ENCODE measurements around the gene PPM1B. TPM values are rescaled to one million over a fixed set of nuclear protein-coding genes. Genes with fewer than 3 reads are reported as not detected.

PPM1B gene
- total RNA-seq, 1 donor, result 31.5 TPM

DNA sequence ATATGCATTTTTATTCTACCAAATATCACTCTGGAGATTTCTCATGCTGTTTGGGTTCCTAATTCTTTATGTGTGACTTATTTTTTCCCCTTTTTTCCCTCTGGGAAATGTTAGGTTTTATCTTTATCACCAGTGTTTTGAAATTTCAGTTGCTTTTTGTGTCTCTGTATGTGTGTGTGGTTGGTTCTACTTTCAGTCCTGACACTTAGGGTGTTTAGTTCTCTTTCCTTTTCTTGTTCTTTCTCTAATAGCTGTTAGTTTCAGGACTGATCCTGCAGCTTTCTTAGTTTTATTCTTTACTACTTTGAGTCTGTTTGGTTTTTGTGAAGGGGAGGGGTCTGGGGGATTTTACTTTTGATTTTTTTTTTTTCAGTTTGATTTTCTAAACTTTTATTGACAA lies 23.1 kb downstream of the PPM1B start:
- DNase-seq (ENCODE audit: insufficient read length, low spot score, missing footprints), result no peak
- Histone ChIP-seq H3K27me3 (ENCODE audit: insufficient read depth, low read length) (no peaks in the 10 kb centered on the region), H3K27ac (ENCODE audit: low read depth, low read length) (no peak overlapping the region), H3K79me2 (ENCODE audit: insufficient read depth, low read length) (peaks cover 69% of the 10 kb centered on the region), H4K20me1 (ENCODE audit: insufficient read depth, low read length) (peaks cover 23% of the 10 kb centered on the region), H3K36me3 (ENCODE audit: insufficient read depth, low read length) (no peaks in the 10 kb centered on the region), H3K9me3 (ENCODE audit: low read depth, low read length) (no peaks in the 10 kb centered on the region), H3K4me2 (ENCODE audit: insufficient read depth, low read length) (no peak overlapping the region), H3K4me1 (ENCODE audit: insufficient read depth, low read length) (no peaks in the 10 kb centered on the region), H2AFZ (ENCODE audit: low read length) (no peak overlapping the region), H3K4me3 (ENCODE audit: insufficient read depth, low read length) (no peak overlapping the region)
- no peak for TF ChIP-seq CTCF (IDR thresholded peaks at IDR 0.05; ENCODE audit: extremely low read depth, low read depth, low read length)

- H3K4me2 ChIP-seq (ENCODE audit: insufficient read depth, low read length), result no peak overlapping the region
- H3K4me3 ChIP-seq (ENCODE audit: insufficient read depth, low read length), result no peak overlapping the region
- H3K9me3 ChIP-seq (ENCODE audit: low read depth, low read length), result no peaks in the 10 kb centered on the region
- H4K20me1 ChIP-seq (ENCODE audit: insufficient read depth, low read length), result peaks cover 19% of the 10 kb centered on the region
- H3K27me3 ChIP-seq (ENCODE audit: insufficient read depth, low read length), result no peaks in the 10 kb centered on the region
- no peaks in the 10 kb centered on the region for H3K36me3 ChIP-seq (ENCODE audit: insufficient read depth, low read length)
- no peak for DNase-seq (ENCODE audit: insufficient read length, low spot score, missing footprints)
- H3K27ac ChIP-seq (ENCODE audit: low read depth, low read length), result no peak overlapping the region
- no peak overlapping the region for H2AFZ ChIP-seq (ENCODE audit: low read length)
- TF ChIP-seq CTCF (IDR thresholded peaks at IDR 0.05; ENCODE audit: extremely low read depth, low read depth, low read length), result no peak
- H3K79me2 ChIP-seq (ENCODE audit: insufficient read depth, low read length), result peaks cover 66% of the 10 kb centered on the region
- H3K4me1 ChIP-seq (ENCODE audit: insufficient read depth, low read length), result no peaks in the 10 kb centered on the region
Observed at GRCh38 chr2:44192646-44193045, 24.0 kb downstream of the PPM1B start.

DNA sequence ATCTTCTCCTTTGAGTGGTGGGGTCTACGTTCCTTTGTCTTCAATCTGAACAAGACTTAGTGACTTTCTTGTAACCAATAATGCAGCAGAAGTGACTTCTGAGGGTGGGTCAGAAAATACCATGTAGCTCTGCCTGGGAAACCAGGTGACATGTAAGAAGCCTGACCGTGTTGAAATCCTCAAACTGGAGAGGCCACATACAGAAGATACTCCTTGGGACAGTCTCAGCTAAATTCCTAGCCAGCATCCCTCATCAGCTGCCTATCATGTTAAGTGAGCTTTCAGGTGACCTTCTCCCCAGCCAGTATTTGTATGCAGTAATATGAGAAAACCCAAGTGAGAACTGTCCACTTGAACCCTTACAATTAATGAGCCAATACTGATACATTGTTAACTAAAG lies 27.0 kb downstream of the PPM1B start:
- no peak for DNase-seq (ENCODE audit: insufficient read length, low spot score, missing footprints)
- Histone ChIP-seq H4K20me1 (ENCODE audit: insufficient read depth, low read length) (peaks cover 9% of the 10 kb centered on the region), H3K27me3 (ENCODE audit: insufficient read depth, low read length) (no peaks in the 10 kb centered on the region), H2AFZ (ENCODE audit: low read length) (no peak overlapping the region), H3K4me1 (ENCODE audit: insufficient read depth, low read length) (no peaks in the 10 kb centered on the region), H3K4me2 (ENCODE audit: insufficient read depth, low read length) (no peak overlapping the region), H3K36me3 (ENCODE audit: insufficient read depth, low read length) (no peaks in the 10 kb centered on the region), H3K27ac (ENCODE audit: low read depth, low read length) (no peak overlapping the region), H3K9me3 (ENCODE audit: low read depth, low read length) (no peaks in the 10 kb centered on the region), H3K79me2 (ENCODE audit: insufficient read depth, low read length) (peaks cover 53% of the 10 kb centered on the region), H3K4me3 (ENCODE audit: insufficient read depth, low read length) (no peak overlapping the region)
- no peak for TF ChIP-seq CTCF (IDR thresholded peaks at IDR 0.05; ENCODE audit: extremely low read depth, low read depth, low read length)

- TF ChIP-seq CTCF (IDR thresholded peaks at IDR 0.05; ENCODE audit: extremely low read depth, low read depth, low read length), result no peak
- H3K27ac ChIP-seq (ENCODE audit: low read depth, low read length), result no peak overlapping the region
- H3K4me2 ChIP-seq (ENCODE audit: insufficient read depth, low read length), result no peak overlapping the region
- no peak overlapping the region for H3K4me3 ChIP-seq (ENCODE audit: insufficient read depth, low read length)
- no peaks in the 10 kb centered on the region for H3K27me3 ChIP-seq (ENCODE audit: insufficient read depth, low read length)
- DNase-seq (ENCODE audit: insufficient read length, low spot score, missing footprints), result no peak
- no peaks in the 10 kb centered on the region for H3K36me3 ChIP-seq (ENCODE audit: insufficient read depth, low read length)
- no peaks in the 10 kb centered on the region for H3K9me3 ChIP-seq (ENCODE audit: low read depth, low read length)
- peaks cover 19% of the 10 kb centered on the region for H4K20me1 ChIP-seq (ENCODE audit: insufficient read depth, low read length)
- peaks cover 12% of the 10 kb centered on the region for H3K4me1 ChIP-seq (ENCODE audit: insufficient read depth, low read length)
- H3K79me2 ChIP-seq (ENCODE audit: insufficient read depth, low read length), result peaks cover 48% of the 10 kb centered on the region
- H2AFZ ChIP-seq (ENCODE audit: low read length), result no peak overlapping the region
Observed at GRCh38 chr2:44197816-44198215, 29.1 kb downstream of the PPM1B start.
